HG02571 (cell line): Measurements from ENCODE around the gene AXIN1.
"Not testable (repeated sequence)": the region's sequence is repeated elsewhere in the genome, so short reads cannot be mapped to it uniquely, and the experiment has no call there.

Experiments
- ATAC-seq: cut with Tn5 transposase; IDR thresholded peaks from one replicate; pipeline ENCODE4 v1.9.1; 2021; ENCODE audit warnings: mild to moderate bottlenecking, moderate library complexity; ENCODE audit not compliant: unreplicated experiment

Gene AXIN1

DNA sequence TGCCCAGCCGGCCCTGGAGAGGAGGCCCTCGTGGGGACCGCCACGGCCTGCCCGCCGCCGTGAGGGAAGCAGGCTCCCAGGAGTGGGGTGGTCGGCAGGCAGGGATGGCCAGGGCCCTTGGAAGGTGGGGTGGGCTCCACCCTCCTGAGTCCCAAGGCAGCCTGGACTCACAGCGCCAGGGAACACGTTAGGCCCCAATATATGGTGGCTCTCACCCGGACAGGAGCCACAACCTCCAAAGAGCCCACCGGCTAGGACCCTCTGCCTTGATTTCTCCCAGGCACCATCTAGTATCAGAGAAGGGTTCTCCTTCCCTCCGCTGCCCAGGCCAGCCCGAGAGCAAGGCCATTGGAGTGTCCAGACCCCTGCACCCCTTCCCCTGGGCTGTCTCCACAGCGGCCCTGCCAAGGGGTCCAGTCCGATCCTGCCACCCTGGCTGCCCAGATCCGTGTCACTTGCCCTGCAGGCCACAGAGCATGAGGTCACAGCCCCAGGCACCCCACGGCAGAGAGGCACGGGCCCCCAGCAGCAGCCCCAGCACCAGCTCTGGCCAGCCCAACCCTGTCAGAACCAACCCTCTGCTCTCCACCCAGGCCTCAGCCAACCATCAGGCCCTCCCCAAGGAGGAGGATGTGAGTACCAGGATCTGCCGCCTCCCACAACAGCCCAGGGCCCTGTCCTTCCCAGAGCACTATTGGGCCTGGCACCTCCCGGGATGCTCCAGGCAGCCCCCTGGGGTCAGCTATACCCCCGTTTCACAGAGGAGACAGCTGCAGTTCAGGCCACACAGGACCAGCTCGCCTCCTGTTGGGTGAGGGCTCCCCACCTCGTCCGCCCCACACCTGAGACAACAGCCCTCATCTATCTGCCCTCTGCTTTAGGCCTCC, 1.1 kb upstream of the AXIN1 start:
- ATAC-seq, result no peak

GRCh38 chr16:351804-352520, 561 bp downstream of the AXIN1 start:
- peak; percentile 8 for ATAC-seq

GRCh38 chr16:350203-350602, 2.3 kb downstream of the AXIN1 start:
- ATAC-seq, result no peak

- ATAC-seq, result no peak
Observed at GRCh38 chr16:349211-349610, 3.3 kb downstream of the AXIN1 start.

DNA sequence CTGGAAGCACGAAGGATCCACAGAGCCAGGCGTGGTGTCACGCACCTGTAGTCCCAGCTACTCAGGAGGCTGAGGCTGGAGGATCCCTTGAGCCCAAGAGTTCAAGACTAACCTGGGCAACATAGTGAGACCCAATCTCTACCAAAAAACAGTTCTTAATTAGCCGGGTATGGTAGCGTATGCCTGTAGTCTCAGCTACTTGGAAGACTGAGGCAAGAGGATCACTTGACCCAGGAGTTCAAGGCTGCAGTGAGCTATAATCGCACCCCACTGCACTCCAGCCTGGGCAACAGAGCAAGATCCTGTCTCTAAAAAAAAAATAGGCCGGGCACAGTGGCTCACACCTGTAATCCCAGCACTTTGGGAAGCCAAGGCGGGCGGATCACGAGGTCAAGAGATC, 4.0 kb downstream of the AXIN1 start:
- ATAC-seq, result not testable (repeated sequence)

- no peak for ATAC-seq
Observed at GRCh38 chr16:347203-347602, 5.3 kb downstream of the AXIN1 start.

GRCh38 chr16:346587-346986, 5.9 kb downstream of the AXIN1 start:
- no peak for ATAC-seq

GRCh38 chr16:345772-346171, 6.8 kb downstream of the AXIN1 start:
- ATAC-seq, result no peak

DNA sequence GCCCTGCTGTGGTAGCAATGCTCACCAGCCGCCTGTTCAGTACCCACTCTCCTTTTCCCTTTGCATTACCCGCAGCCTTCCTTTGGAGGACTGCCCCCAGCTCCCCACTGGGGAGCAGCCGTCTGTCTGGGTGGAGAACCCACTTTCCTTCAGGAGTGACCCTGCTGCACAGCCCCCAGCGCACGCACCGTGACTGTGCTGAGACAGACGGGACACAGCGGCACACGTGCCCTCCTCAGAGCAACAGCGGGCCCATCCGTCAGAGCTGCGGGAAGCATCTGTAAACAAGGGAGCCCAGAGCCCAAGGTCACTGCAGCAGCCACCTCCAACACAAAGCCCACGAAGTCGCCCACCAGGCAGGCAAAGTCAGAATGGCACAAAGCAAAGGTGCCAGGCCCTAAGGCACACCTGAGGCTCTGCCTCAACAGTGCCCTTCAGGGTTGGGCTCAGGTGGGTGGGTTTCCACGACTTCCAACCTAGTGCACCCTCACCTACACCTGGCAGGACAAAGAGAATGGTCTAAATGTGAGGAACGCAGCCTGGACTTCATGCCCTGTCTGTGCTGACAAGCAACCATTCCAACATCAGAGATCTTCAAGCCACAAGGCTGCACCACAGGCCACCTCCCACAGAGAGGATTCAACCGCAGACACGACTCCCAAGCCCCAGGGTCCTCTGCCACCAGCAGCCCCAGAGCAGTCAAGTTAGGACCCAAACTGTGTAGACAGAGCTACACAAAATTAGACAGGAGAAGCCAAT, 9.9 kb downstream of the AXIN1 start:
- no peak for ATAC-seq

- not testable (repeated sequence) for ATAC-seq
Observed at GRCh38 chr16:341974-342336, 10.6 kb downstream of the AXIN1 start.

DNA sequence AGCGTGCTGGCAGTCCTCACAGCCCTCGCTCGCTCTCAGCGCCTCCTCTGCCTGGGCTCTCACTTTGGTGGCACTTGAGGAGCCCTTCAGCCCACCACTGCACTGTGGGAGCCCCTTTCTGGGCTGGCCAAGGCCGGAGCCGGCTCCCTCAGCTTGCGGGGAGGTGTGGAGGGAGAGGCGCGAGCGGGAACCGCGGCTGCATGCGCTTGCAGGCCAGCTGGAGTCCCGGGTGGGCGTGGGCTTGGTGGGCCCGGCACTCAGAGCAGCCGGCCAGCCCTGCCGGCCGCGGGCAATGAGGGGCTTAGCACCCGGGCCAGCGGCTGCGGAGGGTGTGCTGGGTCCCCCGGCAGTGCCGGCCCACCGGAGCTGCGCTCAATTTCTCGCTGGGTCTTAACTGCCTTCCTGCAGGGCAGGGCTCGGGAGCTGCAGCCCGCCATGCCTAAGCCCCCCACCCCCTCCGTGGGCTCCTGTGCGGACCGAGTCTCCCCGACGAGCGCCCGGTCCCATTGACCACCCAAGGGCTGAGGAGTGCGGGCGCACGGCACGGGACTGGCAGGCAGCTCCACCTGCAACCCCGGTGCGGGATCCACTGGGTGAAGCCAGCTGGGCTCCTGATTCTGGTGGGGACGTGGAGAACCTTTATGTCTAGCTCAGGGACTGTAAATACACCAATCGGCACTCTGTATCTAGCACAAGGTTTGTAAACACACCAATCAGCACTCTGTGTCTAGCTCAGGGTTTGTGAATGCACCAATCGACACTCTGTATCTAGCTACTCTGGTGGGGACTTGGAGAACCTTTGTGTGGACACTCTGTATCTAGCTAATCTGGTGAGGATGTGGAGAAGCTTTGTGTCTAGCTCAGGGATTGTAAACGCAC, 11.2 kb downstream of the AXIN1 start:
- ATAC-seq, result not testable (repeated sequence)

GRCh38 chr16:340370-341091, 12.0 kb downstream of the AXIN1 start:
- no peak for ATAC-seq

DNA sequence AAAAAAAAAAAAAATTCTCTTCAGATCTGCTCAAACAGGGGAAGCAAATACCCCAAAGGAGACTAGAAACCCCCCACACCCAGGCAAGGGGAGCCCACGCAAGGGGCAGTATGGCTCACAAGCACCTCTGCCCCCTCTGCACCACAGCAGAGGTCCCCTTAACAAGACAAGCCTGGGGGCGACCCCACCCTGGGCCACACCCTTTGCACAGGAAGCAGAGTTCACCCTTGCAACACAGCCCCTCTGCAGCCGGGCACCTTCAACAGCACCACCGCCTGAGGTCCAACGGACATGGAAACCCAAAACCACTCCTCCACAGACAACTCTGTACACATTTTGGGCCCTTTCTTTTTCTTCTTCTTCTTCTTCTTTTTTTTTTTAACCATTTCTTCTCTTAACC, 12.8 kb downstream of the AXIN1 start:
- ATAC-seq, result no peak

GRCh38 chr16:337975-338575, 14.4 kb downstream of the AXIN1 start:
- ATAC-seq, result no peak

- no peak for ATAC-seq
Observed at GRCh38 chr16:337437-337836, 15.1 kb downstream of the AXIN1 start.

- no peak for ATAC-seq
Observed at GRCh38 chr16:336269-336668, 16.3 kb downstream of the AXIN1 start.

DNA sequence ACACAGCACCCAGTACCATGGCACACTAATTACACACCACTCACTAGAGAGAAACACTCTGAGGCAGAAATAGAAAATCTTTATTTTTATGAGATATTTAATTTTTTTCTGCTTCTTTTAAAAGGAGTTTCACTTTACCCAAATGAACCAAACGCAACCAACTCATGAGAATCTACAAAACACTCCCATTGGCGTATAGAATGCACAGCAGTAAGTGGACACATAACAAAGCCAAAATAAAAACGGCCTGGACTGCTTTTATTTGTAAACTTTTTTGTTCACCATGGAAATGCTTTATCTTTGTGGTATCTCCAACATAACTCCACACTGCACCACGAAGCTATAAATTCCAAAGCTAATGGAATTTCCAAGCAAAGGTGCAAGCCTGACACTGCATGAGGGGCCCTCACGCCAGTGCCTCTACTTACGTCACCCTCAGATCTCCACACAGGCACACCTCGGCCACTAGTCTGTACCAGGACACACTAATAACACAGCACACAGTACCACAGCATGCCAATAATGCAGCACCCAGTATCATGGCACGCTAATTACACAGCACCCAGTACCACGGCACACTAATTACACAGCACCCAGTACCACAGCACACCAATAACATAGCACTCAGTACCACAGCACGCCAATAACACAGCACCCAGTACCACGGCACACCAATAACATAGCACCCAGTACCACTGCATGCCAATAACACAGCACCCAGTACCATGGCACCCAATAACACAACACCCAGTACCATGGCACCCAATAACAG, 17.5 kb downstream of the AXIN1 start:
- not testable (repeated sequence) for ATAC-seq

DNA sequence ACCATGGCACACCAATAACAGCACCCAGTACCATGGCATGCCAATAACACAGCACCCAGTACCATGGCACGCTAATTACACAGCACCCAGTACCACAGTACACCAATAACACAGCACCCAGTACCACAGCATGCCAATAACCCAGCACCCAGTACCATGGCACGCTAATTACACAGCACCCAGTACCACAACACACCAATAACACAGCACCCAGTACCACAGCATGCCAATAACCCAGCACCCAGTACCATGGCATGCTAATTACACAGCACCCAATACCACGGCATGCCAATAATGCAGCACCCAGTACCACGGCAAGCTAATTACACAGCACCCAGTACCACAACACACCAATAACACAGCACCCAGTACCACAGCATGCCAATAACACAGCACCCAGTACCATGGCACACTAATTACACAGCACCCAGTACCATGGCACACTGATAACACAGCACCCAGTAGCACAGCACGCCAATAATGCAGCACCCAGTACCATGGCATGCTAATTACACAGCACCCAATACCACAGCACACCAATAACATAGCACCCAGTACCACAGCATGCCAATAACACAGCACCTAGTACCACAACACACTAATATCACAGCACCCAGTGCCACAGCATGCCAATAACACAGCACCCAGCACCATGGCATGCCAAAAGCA, 18.2 kb downstream of the AXIN1 start:
- not testable (repeated sequence) for ATAC-seq
